IMR-90 (cell line): ENCODE results near the gene ZNF213. TPM values are rescaled to one million over a fixed set of nuclear protein-coding genes. Genes with fewer than 3 reads are reported as not detected.
A peak's percentile ranks its signal among the peaks of the same experiment; 100 is the strongest.

Experiments used
- ATAC-seq: fragments of 200-7000 bp; cut with Tn5 transposase; 2 replicates; pipeline ENCODE4 v1.9.1; 2020; ENCODE audit warnings: low read depth, mild to moderate bottlenecking, moderate library complexity
- BruUV-seq: library from RNA; stranded (reverse); fragments of 400-500 nt; replicated peaks from 2 replicates; lab custom pipeline; 2021; lab: Mats Ljungman, UMichigan
- CTCF ChIA-PET: fragments of 300-600 bp; formaldehyde crosslinking; extraction: SDS; loops from one replicate; lab custom pipeline; 2021; ENCODE audit warnings: antibody characterized with exemption; lab: Yijun Ruan, JAX
- POLR2A ChIA-PET: fragments of 300-600 bp; sonication (Branson Sonifier 250); formaldehyde crosslinking; loops from one replicate; lab custom pipeline; 2022; ENCODE audit warnings: antibody characterized with exemption; ENCODE audit not compliant: unreplicated experiment; lab: Charles Lee
- DNase-seq: peaks from one replicate; pipeline ENCODE4 v3.0.0; 2013
- H2AFZ ChIP-seq: replicated peaks from 2 replicates; pipeline ENCODE3; 2013; ENCODE audit warnings: low read length, mild to moderate bottlenecking; ENCODE audit not compliant: poor library complexity
- H2AK5ac ChIP-seq: 2 replicates; pipeline ENCODE4 v1.6.1; 2013; ENCODE audit warnings: low read depth, low read length, inconsistent platforms
- H2AK9ac ChIP-seq: replicated peaks from 2 replicates; pipeline ENCODE3; 2013; ENCODE audit warnings: mild to moderate bottlenecking, low read depth, low read length, moderate library complexity; ENCODE audit not compliant: poor library complexity
- H2BK120ac ChIP-seq: 2 replicates; pipeline ENCODE4 v1.6.1; 2013; ENCODE audit warnings: low read depth, low read length, inconsistent platforms
- H2BK15ac ChIP-seq: 3 replicates; pipeline ENCODE4 v1.6.1; 2013; ENCODE audit warnings: low read depth, low read length, inconsistent platforms
- H2BK20ac ChIP-seq: 2 replicates; pipeline ENCODE4 v1.6.1; 2013; ENCODE audit warnings: low read depth, mild to moderate bottlenecking, inconsistent platforms, low read length, moderate library complexity
- H2BK5ac ChIP-seq: 2 replicates; pipeline ENCODE4 v1.6.1; 2013; ENCODE audit warnings: mild to moderate bottlenecking, low read depth, low read length, inconsistent platforms; ENCODE audit not compliant: poor library complexity, severe bottlenecking
- H3K14ac ChIP-seq: replicated peaks from 2 replicates; pipeline ENCODE4 v1.6.1; 2013; ENCODE audit warnings: low read depth, low read length, inconsistent platforms
- H3K18ac ChIP-seq: 2 replicates; pipeline ENCODE4 v1.6.1; 2013; ENCODE audit warnings: low read depth, low read length, control low read depth
- H3K23ac ChIP-seq: 2 replicates; pipeline ENCODE4 v1.6.1; 2013; ENCODE audit warnings: low read depth, low read length, inconsistent platforms
- H3K27ac ChIP-seq: 2 replicates; pipeline ENCODE4 v1.5.1; 2013; ENCODE audit warnings: mild to moderate bottlenecking, control low read depth, low read length; ENCODE audit not compliant: insufficient read depth
- H3K27me3 ChIP-seq: 2 replicates; pipeline ENCODE4 v1.6.1; 2013; ENCODE audit warnings: low read length; ENCODE audit not compliant: control insufficient read depth, insufficient read depth
- H3K36me3 ChIP-seq: 2 replicates; pipeline ENCODE4 v1.6.1; 2013; ENCODE audit warnings: low read length, mixed read lengths; ENCODE audit not compliant: control insufficient read depth, insufficient read depth
- H3K4ac ChIP-seq: 2 replicates; pipeline ENCODE4 v1.6.1; 2013; ENCODE audit warnings: low read depth, low read length, inconsistent platforms
- H3K4me1 ChIP-seq: 2 replicates; pipeline ENCODE4 v1.6.1; 2013; ENCODE audit warnings: low read length, mixed read lengths; ENCODE audit not compliant: control insufficient read depth, insufficient read depth
- H3K4me2 ChIP-seq: 2 replicates; pipeline ENCODE4 v1.6.1; 2013; ENCODE audit warnings: low read depth, mild to moderate bottlenecking, control low read depth, low read length, moderate library complexity
- H3K4me3 ChIP-seq: 2 replicates; pipeline ENCODE4 v1.5.1; 2013; ENCODE audit warnings: low read depth, mild to moderate bottlenecking, control low read depth, low read length, moderate library complexity; ENCODE audit not compliant: insufficient read depth
- H3K56ac ChIP-seq: 2 replicates; pipeline ENCODE4 v1.6.1; 2013; ENCODE audit warnings: low read length, inconsistent platforms; ENCODE audit not compliant: insufficient read depth; ENCODE audit errors: extremely low read depth
- H3K79me1 ChIP-seq, 2 experiments: 2 replicates each; pipeline ENCODE4 v1.6.1; 2013; ENCODE audit warnings: low read length in 2 of 2, inconsistent platforms in 1 of 2, low read depth in 1 of 2
- H3K9ac ChIP-seq: 2 replicates; pipeline ENCODE4 v1.6.1; 2013; ENCODE audit warnings: low read depth, low read length, control low read depth
- H3K9me1 ChIP-seq: 2 replicates; pipeline ENCODE4 v1.6.1; 2013; ENCODE audit warnings: low read length, inconsistent platforms; ENCODE audit not compliant: insufficient read depth
- H3K9me3 ChIP-seq: 2 replicates; pipeline ENCODE4 v1.6.1; 2013; ENCODE audit warnings: low read length; ENCODE audit not compliant: control insufficient read depth, insufficient read depth
- H4K20me1 ChIP-seq: 2 replicates; pipeline ENCODE4 v1.6.1; 2013; ENCODE audit warnings: low read length, inconsistent platforms; ENCODE audit not compliant: insufficient read depth
- H4K5ac ChIP-seq: 2 replicates; pipeline ENCODE4 v1.6.1; 2013; ENCODE audit warnings: mild to moderate bottlenecking, low read depth, low read length, control low read depth
- H4K8ac ChIP-seq, 2 experiments: 2 replicates each; pipeline ENCODE4 v1.6.1; 2013; ENCODE audit warnings: low read depth in 2 of 2, low read length in 2 of 2, control low read depth in 1 of 2, inconsistent platforms in 1 of 2
- H4K91ac ChIP-seq: 2 replicates; pipeline ENCODE4 v1.6.1; 2013; ENCODE audit warnings: low read depth, low read length, inconsistent platforms; ENCODE audit not compliant: insufficient read depth
- BHLHE40 ChIP-seq: fragments of 150-350 bp; IDR thresholded peaks from 2 replicates; pipeline ENCODE4 v1.6.1; 2016; ENCODE audit warnings: mild to moderate bottlenecking, low read depth, low read length
- CEBPB ChIP-seq: IDR thresholded peaks from 2 replicates; pipeline ENCODE4 v1.6.1; 2012; ENCODE audit warnings: low read depth, low read length, improper control_type of control experiment
- CHD1 ChIP-seq: IDR thresholded peaks from 2 replicates; pipeline ENCODE4 v1.6.1; 2012; ENCODE audit warnings: low read depth, low read length, improper control_type of control experiment
- CTCF ChIP-seq: conservative IDR thresholded peaks from 2 replicates; pipeline ENCODE4 v1.5.1; 2012; ENCODE audit warnings: mild to moderate bottlenecking, low read depth, low read length, improper control_type of control experiment
- ELK1 ChIP-seq: fragments of 150-350 bp; IDR thresholded peaks from 2 replicates; pipeline ENCODE4 v1.6.1; 2016; ENCODE audit warnings: low read depth, mild to moderate bottlenecking, low read length, moderate library complexity, borderline replicate concordance
- FOS ChIP-seq: fragments of 150-350 bp; IDR thresholded peaks from 2 replicates; pipeline ENCODE4 v1.6.1; 2016; ENCODE audit warnings: low read depth, low read length
- MAFK ChIP-seq: IDR thresholded peaks from 2 replicates; pipeline ENCODE4 v1.6.1; 2012; ENCODE audit warnings: low read depth, low read length, improper control_type of control experiment
- MAZ ChIP-seq: IDR thresholded peaks from 2 replicates; pipeline ENCODE4 v1.6.1; 2012; ENCODE audit warnings: low read depth, mild to moderate bottlenecking, low read length, improper control_type of control experiment, moderate library complexity, borderline replicate concordance
- MXI1 ChIP-seq: IDR thresholded peaks from 2 replicates; pipeline ENCODE4 v1.6.1; 2012; ENCODE audit warnings: low read depth, mild to moderate bottlenecking, low read length, moderate library complexity, borderline replicate concordance
- NFE2L2 ChIP-seq: fragments of 150-350 bp; IDR thresholded peaks from 2 replicates; pipeline ENCODE4 v1.6.1; 2016; ENCODE audit warnings: low read depth, mild to moderate bottlenecking, low read length
- POLR2A ChIP-seq: IDR thresholded peaks from 2 replicates; pipeline ENCODE4 v1.6.1; 2012; ENCODE audit warnings: mild to moderate bottlenecking, low read depth, low read length
- RAD21 ChIP-seq: IDR thresholded peaks from 2 replicates; pipeline ENCODE4 v1.6.1; 2012; ENCODE audit warnings: low read length, improper control_type of control experiment
- RCOR1 ChIP-seq: IDR thresholded peaks from 2 replicates; pipeline ENCODE4 v1.6.1; 2012; ENCODE audit warnings: mild to moderate bottlenecking, low read length, improper control_type of control experiment; ENCODE audit not compliant: insufficient replicate concordance
- RFX5 ChIP-seq: IDR thresholded peaks from 2 replicates; pipeline ENCODE4 v1.8.0; 2012; ENCODE audit warnings: low read depth, mild to moderate bottlenecking, low read length, moderate library complexity
- SMC3 ChIP-seq: fragments of 150-350 bp; IDR thresholded peaks from 2 replicates; pipeline ENCODE4 v1.6.1; 2016; ENCODE audit warnings: low read depth, mild to moderate bottlenecking, antibody characterized with exemption, low read length, moderate library complexity
- WGBS, 2 experiments: methylation state at CpG; one replicate each; pipeline versions ENCODE4 v1.1.5 to v1.1.7; 2013; ENCODE audit warnings: missing lambda C conversion rate in 2 of 2; ENCODE audit not compliant: insufficient read length in 1 of 2; ENCODE audit errors: extremely low coverage in 2 of 2; 5-methylcytosine and 5-hydroxymethylcytosine counted together
- dilution Hi-C: fragments of 300-500 bp; cut with HindIII; formaldehyde crosslinking; loops from one replicate; pipeline ENCODE4 v1.14.3; 2018; ENCODE audit warnings: low sequenced_read_pairs; ENCODE audit not compliant: unreplicated experiment
- in situ Hi-C: fragments of 300-500 bp; cut with MboI; formaldehyde crosslinking; loops from 3 replicates; pipeline ENCODE4 v1.14.3; 2019; ENCODE audit warnings: low sequenced_read_pairs, inconsistent platforms, mixed read lengths
- intact Hi-C: fragments of 100-400 bp; cut with micrococcal nuclease; formaldehyde crosslinking; loops from 2 replicates; pipeline ENCODE4 v1.10.0; 2022
- polyA plus RNA-seq, 3 experiments: library from polyadenylated mRNA; depleted of rRNA; stranded (reverse); fragments of >200 nt; gene quantifications; 2 replicates each; pipeline ENCODE4 v1.2.3, GENCODE V29; 2012; ENCODE audit warnings: low replicate concordance in 1 of 3
- total RNA-seq: library from RNA; depleted of rRNA; stranded (reverse); fragments of >200 nt; gene quantifications from 2 replicates; pipeline ENCODE4 v1.2.3, GENCODE V29; 2012

ZNF213 gene
- total and polyA plus RNA-seq, 2 of the 4 experiments (the other 2 are of a cell fraction), result 0.72 to 4.0 TPM

- Histone ChIP-seq H3K4ac (peak within 1 kb of the TSS; percentile 77; the same call in 1 of the 2 replicates), H4K5ac (peak within 1 kb of the TSS; percentile 26; the same call in 1 of the 2 replicates), H4K91ac (no peak within 1 kb of the TSS), H3K36me3 (no peaks in the 10 kb centered on the region), H2BK120ac (no peak within 1 kb of the TSS), H2AK5ac (peak within 1 kb of the TSS; percentile 24; the same call in 1 of the 2 replicates), H3K4me3 (peak within 1 kb of the TSS; percentile 31; the same call in 1 of the 2 replicates), H2BK15ac (no peak within 1 kb of the TSS), H3K23ac (peak within 1 kb of the TSS; percentile 86), H2AK9ac (peak within 1 kb of the TSS; percentile 92), H3K4me2 (peak within 1 kb of the TSS; percentile 91), H4K20me1 (no peaks in the 10 kb centered on the region), H3K9me3 (no peaks in the 10 kb centered on the region), H3K9me1 (peaks cover 17% of the 10 kb centered on the region), H2AFZ (peak within 1 kb of the TSS; percentile 96), H3K27ac (no peak within 1 kb of the TSS), H3K4me1 (peaks cover 3% of the 10 kb centered on the region), H3K79me1 (no peaks in the 10 kb centered on the region), H3K18ac (no peak within 1 kb of the TSS; the same call in 1 of the 2 replicates), H2BK5ac (no peak within 1 kb of the TSS), H3K14ac (peak within 1 kb of the TSS; percentile 72; the same call in 1 of the 2 replicates), H3K9ac (no peak within 1 kb of the TSS), H2BK20ac (no peak within 1 kb of the TSS), H3K56ac (no peak within 1 kb of the TSS), H3K27me3 (peaks cover 27% of the 10 kb centered on the region), H4K8ac (peak within 1 kb of the TSS; percentile 11 to 90; a peak in 3 of 4 replicates)
- ATAC-seq (no peak), DNase-seq (no peak)
- 12% methylated on average over 7 of the region's 21 CpGs; no CpG with 5 or more reads in 1 of the 2 experiments for WGBS, 2 experiments
- in situ Hi-C loops (no loop called here), intact Hi-C loops (no loop called here), dilution Hi-C loops (no loop called here)
- POLR2A ChIA-PET, result no interaction called here
- no TSS peak for BruUV-seq
- CTCF ChIA-PET, result no interaction called here
- TF ChIP-seq SMC3, result no peak
- TF ChIP-seq MAFK, result no peak
- TF ChIP-seq MXI1, result no peak
- no peak for TF ChIP-seq RAD21
- no peak for TF ChIP-seq POLR2A
- no peak for TF ChIP-seq CHD1
- no peak for TF ChIP-seq CTCF
- TF ChIP-seq FOS, result no peak
- TF ChIP-seq RCOR1, result no peak
- TF ChIP-seq BHLHE40, result no peak
- TF ChIP-seq CEBPB, result no peak
- TF ChIP-seq NFE2L2, result no peak
- no peak for TF ChIP-seq RFX5
- no peak for TF ChIP-seq MAZ
- TF ChIP-seq ELK1, result no peak
These were observed 36.1 kb upstream of the ZNF213 start, which contains the start of gene ZSCAN10 for GRCh38 chr16:3098459-3099394. Gene ZSCAN10 (minus strand): TSS chr16:3099294. CDS start chr16:3092937, 6,357 bp downstream.
